Karpas-422 (cell line): ENCODE data around the gene MSI1. TPM values are rescaled to one million over a fixed set of nuclear protein-coding genes. Genes with fewer than 3 reads are reported as not detected.
"Not testable (repeated sequence)": the region's sequence is repeated elsewhere in the genome, so short reads cannot be mapped to it uniquely, and the experiment has no call there.

ENCODE experiments used
- DNase-seq: peaks from one replicate; pipeline ENCODE4 v3.0.0-alpha.2; 2015
- H2AFZ ChIP-seq: fragments of 200-600 bp; sonication (generic); 2 replicates; pipeline ENCODE4 v1.6.1; 2014; ENCODE audit warnings: antibody characterized with exemption, low read length, mixed read lengths
- H3K27ac ChIP-seq: fragments of 200-600 bp; sonication (generic); 2 replicates; pipeline ENCODE4 v1.5.1; 2014; ENCODE audit warnings: mild to moderate bottlenecking, low read length, moderate library complexity
- H3K27me3 ChIP-seq: fragments of 200-600 bp; sonication (generic); 2 replicates; pipeline ENCODE4 v1.6.1; 2014; ENCODE audit warnings: low read length, mixed read lengths
- H3K36me3 ChIP-seq: fragments of 200-600 bp; sonication (generic); 2 replicates; pipeline ENCODE4 v1.6.1; 2014; ENCODE audit warnings: low read length, mixed read lengths; ENCODE audit not compliant: insufficient read depth
- H3K4me1 ChIP-seq: fragments of 200-600 bp; sonication (generic); 2 replicates; pipeline ENCODE4 v1.6.1; 2014; ENCODE audit warnings: mild to moderate bottlenecking, low read length, mixed read lengths
- H3K4me2 ChIP-seq: fragments of 200-600 bp; sonication (generic); 2 replicates; pipeline ENCODE4 v1.6.1; 2014; ENCODE audit warnings: low read length, low read depth, mild to moderate bottlenecking; ENCODE audit not compliant: poor library complexity, severe bottlenecking
- H3K4me3 ChIP-seq: fragments of 200-600 bp; sonication (generic); 2 replicates; pipeline ENCODE4 v1.5.1; 2014; ENCODE audit warnings: mild to moderate bottlenecking, antibody characterized with exemption, low read length, mixed read lengths
- H3K79me2 ChIP-seq: fragments of 200-600 bp; sonication (generic); 2 replicates; pipeline ENCODE4 v1.6.1; 2014; ENCODE audit warnings: mild to moderate bottlenecking, low read length, mixed read lengths
- H3K9ac ChIP-seq: fragments of 200-600 bp; sonication (generic); 2 replicates; pipeline ENCODE4 v1.6.0; 2014; ENCODE audit warnings: low read length
- H3K9me2 ChIP-seq: fragments of 200-600 bp; sonication (generic), shearing (Covaris generic); replicated peaks from 2 replicates; pipeline ENCODE4 v1.6.0; 2014; ENCODE audit warnings: mild to moderate bottlenecking, low read length, moderate library complexity; ENCODE audit not compliant: insufficient read depth
- H3K9me3 ChIP-seq: fragments of 300-700, 200-600 bp; sonication (generic); 2 replicates; pipeline ENCODE4 v1.6.1; 2014; ENCODE audit warnings: low read length, mixed read lengths
- H4K20me1 ChIP-seq: fragments of 200-600 bp; sonication (generic); 2 replicates; pipeline ENCODE4 v1.6.1; 2014; ENCODE audit warnings: mild to moderate bottlenecking, antibody characterized with exemption, low read length, low read depth; ENCODE audit not compliant: insufficient read depth
- total RNA-seq: library from RNA; depleted of rRNA; stranded (reverse); fragments of >200 nt; shearing (Covaris generic); gene quantifications from 2 replicates; pipeline ENCODE4 v1.2.3, GENCODE V29; 2014; ENCODE audit warnings: low replicate concordance

The MSI1 gene
- total RNA-seq, 1 experiment from 2014 or later = not detected

GRCh38 chr12:120343039-120343537 is 25.9 kb downstream of the MSI1 start:
- Histone ChIP-seq H4K20me1 (no peaks in the 10 kb centered on the region), H3K9ac (no peak overlapping the region), H3K9me3 (no peaks in the 10 kb centered on the region)

GRCh38 chr12:120342175-120343038 is 26.6 kb downstream of the MSI1 start:
- no peak overlapping the region for H3K9ac ChIP-seq
- H2AFZ ChIP-seq = no peak overlapping the region
- no peak for DNase-seq

More at GRCh38 chr12:120343039-120343537, 25.9 kb downstream of the MSI1 start:
- Histone ChIP-seq H3K79me2 (no peaks in the 10 kb centered on the region), H3K4me1 (no peaks in the 10 kb centered on the region), H3K9me2 (no peaks in the 10 kb centered on the region), H3K27me3 (no peaks in the 10 kb centered on the region), H3K27ac (no peak overlapping the region), H3K4me2 (no peak overlapping the region), H3K36me3 (no peaks in the 10 kb centered on the region), H3K4me3 (no peak overlapping the region), H2AFZ (no peak overlapping the region)
- no peak for DNase-seq

GRCh38 chr12:120339256-120339655 is 29.7 kb downstream of the MSI1 start:
- DNase-seq = no peak
- H4K20me1 ChIP-seq = no peaks in the 10 kb centered on the region
- H3K4me2 ChIP-seq = no peak overlapping the region
- no peaks in the 10 kb centered on the region for H3K36me3 ChIP-seq
- H3K4me3 ChIP-seq = no peak overlapping the region
- H2AFZ ChIP-seq = no peak overlapping the region
- no peaks in the 10 kb centered on the region for H3K27me3 ChIP-seq
- no peaks in the 10 kb centered on the region for H3K9me2 ChIP-seq
- no peaks in the 10 kb centered on the region for H3K79me2 ChIP-seq
- H3K4me1 ChIP-seq = no peaks in the 10 kb centered on the region
- peaks cover 9% of the 10 kb centered on the region; the same call in 1 of the 2 replicates for H3K9me3 ChIP-seq
- H3K9ac ChIP-seq = no peak overlapping the region
- no peak overlapping the region for H3K27ac ChIP-seq

More at GRCh38 chr12:120342175-120343038, 26.6 kb downstream of the MSI1 start:
- no peaks in the 10 kb centered on the region for H4K20me1 ChIP-seq
- no peaks in the 10 kb centered on the region for H3K4me1 ChIP-seq
- no peak overlapping the region for H3K4me2 ChIP-seq
- H3K9me2 ChIP-seq = no peaks in the 10 kb centered on the region
- no peaks in the 10 kb centered on the region for H3K36me3 ChIP-seq
- H3K27me3 ChIP-seq = no peaks in the 10 kb centered on the region
- no peak overlapping the region for H3K4me3 ChIP-seq
- no peaks in the 10 kb centered on the region for H3K9me3 ChIP-seq
- no peak overlapping the region for H3K27ac ChIP-seq
- H3K79me2 ChIP-seq = no peaks in the 10 kb centered on the region

GRCh38 chr12:120337730-120338129 is 31.2 kb downstream of the MSI1 start:
- no peak overlapping the region for H3K4me2 ChIP-seq
- H3K36me3 ChIP-seq = no peaks in the 10 kb centered on the region
- H3K9me3 ChIP-seq = peaks cover 9% of the 10 kb centered on the region; the same call in 1 of the 2 replicates
- H3K4me3 ChIP-seq = no peak overlapping the region
- H4K20me1 ChIP-seq = no peaks in the 10 kb centered on the region
- no peak overlapping the region for H3K9ac ChIP-seq
- no peak for DNase-seq
- H3K79me2 ChIP-seq = no peaks in the 10 kb centered on the region
- no peaks in the 10 kb centered on the region for H3K9me2 ChIP-seq
- H3K27me3 ChIP-seq = no peaks in the 10 kb centered on the region
- no peak overlapping the region for H2AFZ ChIP-seq
- H3K27ac ChIP-seq = no peak overlapping the region
- H3K4me1 ChIP-seq = no peaks in the 10 kb centered on the region

- not testable (repeated sequence) for H3K9me2 ChIP-seq, DNase-seq, H4K20me1 ChIP-seq, H3K4me3 ChIP-seq, H3K4me1 ChIP-seq, H3K4me2 ChIP-seq, H3K27ac ChIP-seq, H3K27me3 ChIP-seq, H3K9me3 ChIP-seq, H3K9ac ChIP-seq, H2AFZ ChIP-seq, H3K79me2 ChIP-seq, H3K36me3 ChIP-seq
Measured at GRCh38 chr12:120336392-120336791, 32.6 kb downstream of the MSI1 start.

- peak; percentile 69 for DNase-seq
- H4K20me1 ChIP-seq, H3K4me1 ChIP-seq, H3K36me3 ChIP-seq, H3K27me3 ChIP-seq, H3K79me2 ChIP-seq, H3K4me2 ChIP-seq, H3K27ac ChIP-seq, H3K9me3 ChIP-seq, H3K9ac ChIP-seq, H3K9me2 ChIP-seq, H3K4me3 ChIP-seq, H2AFZ ChIP-seq: not testable (repeated sequence)
Measured at GRCh38 chr12:120335447-120335846, 33.5 kb downstream of the MSI1 start.

GRCh38 chr12:120332523-120332922 is 36.4 kb downstream of the MSI1 start:
- H3K4me3 ChIP-seq = no peak overlapping the region
- no peaks in the 10 kb centered on the region for H3K27me3 ChIP-seq
- peaks cover 9% of the 10 kb centered on the region; the same call in 1 of the 2 replicates for H3K9me3 ChIP-seq
- H3K36me3 ChIP-seq = no peaks in the 10 kb centered on the region
- H3K4me1 ChIP-seq = no peaks in the 10 kb centered on the region
- H3K27ac ChIP-seq = no peak overlapping the region
- no peaks in the 10 kb centered on the region for H3K9me2 ChIP-seq
- H3K4me2 ChIP-seq = no peak overlapping the region
- DNase-seq = no peak
- H4K20me1 ChIP-seq = no peaks in the 10 kb centered on the region
- no peak overlapping the region for H2AFZ ChIP-seq
- H3K79me2 ChIP-seq = no peaks in the 10 kb centered on the region
- H3K9ac ChIP-seq = no peak overlapping the region

GRCh38 chr12:120332041-120332440 is 36.9 kb downstream of the MSI1 start:
- no peaks in the 10 kb centered on the region for H3K4me1 ChIP-seq
- H3K27ac ChIP-seq = no peak overlapping the region
- H3K4me3 ChIP-seq = no peak overlapping the region
- no peaks in the 10 kb centered on the region for H3K79me2 ChIP-seq
- no peaks in the 10 kb centered on the region for H4K20me1 ChIP-seq
- no peaks in the 10 kb centered on the region for H3K9me2 ChIP-seq
- no peaks in the 10 kb centered on the region for H3K27me3 ChIP-seq
- H3K4me2 ChIP-seq = no peak overlapping the region
- DNase-seq = no peak
- H3K9me3 ChIP-seq = peaks cover 6% of the 10 kb centered on the region; the same call in 1 of the 2 replicates
- no peak overlapping the region for H3K9ac ChIP-seq
- no peak overlapping the region for H2AFZ ChIP-seq
- H3K36me3 ChIP-seq = no peaks in the 10 kb centered on the region
